LNCAP (cell line): Measurements from ENCODE around the gene SCARF2.

Experiments
- CTCF ChIP-seq: fragments of 450-650 bp; IDR thresholded peaks from 2 replicates; pipeline ENCODE4 v1.5.1; 2017; ENCODE audit warnings: mild to moderate bottlenecking

Gene SCARF2

GRCh38 chr22:20392983-20393704 is 44.5 kb downstream of the SCARF2 start:
- TF ChIP-seq CTCF = no peak

DNA sequence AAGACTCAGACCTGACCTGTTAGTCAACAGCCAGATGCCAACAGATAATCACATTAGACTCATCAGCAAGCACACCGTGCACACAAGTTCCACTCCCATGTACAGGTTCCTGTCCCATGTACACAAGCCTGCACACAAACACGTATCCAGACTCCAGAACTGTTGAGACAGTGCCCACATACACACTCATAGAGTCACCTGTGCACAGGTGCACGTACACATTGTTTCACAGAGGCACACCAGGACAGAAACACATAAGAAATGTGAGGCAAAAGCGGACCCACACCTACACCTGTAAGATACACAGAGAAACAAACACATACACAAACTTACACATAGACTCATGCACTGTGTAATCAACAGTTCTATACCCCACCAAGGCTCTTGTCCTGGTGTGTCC is 46.4 kb downstream of the SCARF2 start:
- no peak for TF ChIP-seq CTCF

GRCh38 chr22:20390394-20390907 is 47.2 kb downstream of the SCARF2 start:
- TF ChIP-seq CTCF = no peak

GRCh38 chr22:20389288-20389687 is 48.3 kb downstream of the SCARF2 start:
- TF ChIP-seq CTCF = no peak

GRCh38 chr22:20388200-20388599 is 49.4 kb downstream of the SCARF2 start:
- no peak for TF ChIP-seq CTCF

DNA sequence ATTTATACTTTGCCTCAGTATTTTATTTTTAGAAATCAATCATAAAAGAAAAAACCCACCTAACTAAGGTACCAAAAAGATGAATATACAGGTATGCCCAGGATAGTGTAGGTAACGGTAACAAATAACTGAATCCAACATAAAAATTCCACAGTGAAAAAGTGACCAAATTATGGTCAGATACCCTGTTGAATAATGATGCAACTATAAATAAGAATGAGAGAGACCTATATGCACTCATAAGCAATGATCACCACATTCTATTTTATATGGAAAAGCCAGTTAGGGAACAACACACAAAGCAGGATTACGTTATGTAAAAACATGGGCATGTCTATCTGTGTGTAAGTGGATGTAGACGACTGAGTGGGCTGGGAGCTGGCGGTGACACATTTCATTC is 50.7 kb downstream of the SCARF2 start:
- no peak for TF ChIP-seq CTCF

GRCh38 chr22:20386336-20386735 is 51.3 kb downstream of the SCARF2 start:
- TF ChIP-seq CTCF = no peak
